Osteoblast (primary cell): ENCODE data around the gene CNGA1. TPM values are rescaled to one million over a fixed set of nuclear protein-coding genes. Genes with fewer than 3 reads are reported as not detected.
"Not testable (repeated sequence)": the region's sequence is repeated elsewhere in the genome, so short reads cannot be mapped to it uniquely, and the experiment has no call there.

Experiments
- DNase-seq: peaks from one replicate; pipeline ENCODE4 v3.0.0; 2011; ENCODE audit warnings: low spot score, mixed read lengths; ENCODE audit not compliant: insufficient read length; ENCODE audit errors: missing footprints
- H2AFZ ChIP-seq: 2 replicates; pipeline ENCODE4 v1.6.0; 2011; ENCODE audit warnings: mild to moderate bottlenecking, low read length
- H3K27ac ChIP-seq: 2 replicates; pipeline ENCODE4 v1.5.1; 2011; ENCODE audit warnings: mild to moderate bottlenecking, low read depth, low read length, moderate library complexity
- H3K27me3 ChIP-seq: 2 replicates; pipeline ENCODE4 v1.6.0; 2012; ENCODE audit warnings: mild to moderate bottlenecking, control low read depth, inconsistent platforms, low read length, moderate library complexity; ENCODE audit not compliant: insufficient read depth
- H3K36me3 ChIP-seq: 2 replicates; pipeline ENCODE4 v1.5.1; 2011; ENCODE audit warnings: mild to moderate bottlenecking, low read length, control low read depth, moderate library complexity; ENCODE audit not compliant: insufficient read depth
- H3K4me1 ChIP-seq: 2 replicates; pipeline ENCODE4 v1.5.1; 2011; ENCODE audit warnings: mild to moderate bottlenecking, low read length, control low read depth, moderate library complexity; ENCODE audit not compliant: insufficient read depth
- H3K4me2 ChIP-seq: 2 replicates; pipeline ENCODE4 v1.6.0; 2011; ENCODE audit warnings: mild to moderate bottlenecking, low read length; ENCODE audit not compliant: insufficient read depth
- H3K4me3 ChIP-seq: fragments of 200-600 bp; sonication (generic); 3 replicates; pipeline ENCODE4 v1.5.1; 2012; ENCODE audit warnings: mild to moderate bottlenecking, low read length, inconsistent platforms; ENCODE audit not compliant: insufficient read depth
- H3K79me2 ChIP-seq: 2 replicates; pipeline ENCODE4 v1.6.0; 2012; ENCODE audit warnings: mild to moderate bottlenecking, low read length, control low read depth, inconsistent platforms; ENCODE audit not compliant: insufficient read depth
- H3K9me3 ChIP-seq: 2 replicates; pipeline ENCODE4 v1.5.1; 2011; ENCODE audit warnings: low read depth, low read length, control low read depth
- H4K20me1 ChIP-seq: 2 replicates; pipeline ENCODE4 v1.6.0; 2012; ENCODE audit warnings: mild to moderate bottlenecking, low read length, control low read depth; ENCODE audit not compliant: insufficient read depth
- CTCF ChIP-seq: IDR thresholded peaks from 2 replicates; pipeline ENCODE4 v1.5.1; 2011; ENCODE audit warnings: mild to moderate bottlenecking, low read depth, low read length, moderate library complexity; ENCODE audit errors: extremely low read depth
- total RNA-seq: library from RNA; depleted of rRNA; stranded (reverse); fragments of >200 nt; gene quantifications from 2 replicates; pipeline ENCODE4 v1.2.3, GENCODE V29; 2012

The CNGA1 gene
- total RNA-seq, 1 donor = not detected

DNA sequence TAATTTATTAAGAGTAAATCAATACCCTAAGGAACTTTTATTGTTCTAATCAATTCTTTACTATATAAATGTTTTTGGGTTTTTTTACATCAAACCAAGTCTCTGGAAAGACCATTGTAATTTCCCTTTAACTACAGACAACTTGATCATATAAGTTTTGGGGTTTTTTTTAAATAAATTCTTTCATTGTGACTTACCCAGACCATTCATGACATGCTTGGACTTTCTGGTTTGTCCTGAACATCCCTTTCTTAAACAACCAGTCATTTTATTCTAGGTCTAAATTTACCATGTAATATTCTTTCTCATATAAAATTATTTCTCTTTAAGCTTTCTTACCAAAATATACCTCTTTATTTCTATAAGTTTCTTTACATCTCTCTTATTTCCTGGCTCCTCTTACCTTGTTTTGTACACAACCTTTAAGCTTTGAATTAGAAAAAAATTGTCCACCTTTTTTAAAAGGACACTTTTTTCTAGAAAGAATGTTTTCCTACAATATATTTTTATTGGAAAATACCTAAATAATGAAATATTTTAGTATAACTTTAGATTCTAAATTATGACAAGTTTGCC is 8.4 kb downstream of the CNGA1 start:
- Histone ChIP-seq H3K27ac (no peak overlapping the region), H3K36me3 (no peaks in the 10 kb centered on the region), H3K4me3 (no peak overlapping the region), H3K27me3 (no peaks in the 10 kb centered on the region), H3K4me1 (no peaks in the 10 kb centered on the region), H2AFZ (no peak overlapping the region), H4K20me1 (no peaks in the 10 kb centered on the region), H3K4me2 (no peak overlapping the region), H3K9me3 (peaks cover 1% of the 10 kb centered on the region), H3K79me2 (no peaks in the 10 kb centered on the region)
- no peak for DNase-seq
- no peak for TF ChIP-seq CTCF

- no peak overlapping the region for H2AFZ ChIP-seq
- H3K4me1 ChIP-seq = no peaks in the 10 kb centered on the region
- H3K27me3 ChIP-seq = no peaks in the 10 kb centered on the region
- no peaks in the 10 kb centered on the region for H3K36me3 ChIP-seq
- H3K27ac ChIP-seq = no peak overlapping the region
- DNase-seq = no peak
- no peaks in the 10 kb centered on the region for H3K79me2 ChIP-seq
- no peak overlapping the region for H3K4me2 ChIP-seq
- H3K4me3 ChIP-seq = no peak overlapping the region
- H3K9me3 ChIP-seq = peaks cover 1% of the 10 kb centered on the region
- TF ChIP-seq CTCF = no peak
- no peaks in the 10 kb centered on the region for H4K20me1 ChIP-seq
These were observed 10.7 kb downstream of the CNGA1 start for GRCh38 chr4:48005781-48006180.

GRCh38 chr4:48003568-48003967 is 12.9 kb downstream of the CNGA1 start:
- TF ChIP-seq CTCF = peak; percentile 38
- not testable (repeated sequence) for H3K9me3 ChIP-seq, H3K36me3 ChIP-seq, H3K4me1 ChIP-seq, H3K79me2 ChIP-seq, H3K4me3 ChIP-seq, H2AFZ ChIP-seq, H3K27ac ChIP-seq, H3K27me3 ChIP-seq, DNase-seq, H4K20me1 ChIP-seq, H3K4me2 ChIP-seq

GRCh38 chr4:48002267-48002666 is 14.2 kb downstream of the CNGA1 start:
- no peaks in the 10 kb centered on the region for H3K79me2 ChIP-seq
- no peak overlapping the region for H3K27ac ChIP-seq
- H3K9me3 ChIP-seq = peaks cover under 1% of the 10 kb centered on the region
- H3K4me2 ChIP-seq = no peak overlapping the region
- no peaks in the 10 kb centered on the region for H3K4me1 ChIP-seq
- TF ChIP-seq CTCF = no peak
- H2AFZ ChIP-seq = no peak overlapping the region
- H4K20me1 ChIP-seq = no peaks in the 10 kb centered on the region
- no peaks in the 10 kb centered on the region for H3K36me3 ChIP-seq
- no peak for DNase-seq
- H3K4me3 ChIP-seq = no peak overlapping the region
- no peaks in the 10 kb centered on the region for H3K27me3 ChIP-seq
